ENCODE data around the gene DIAPH2. TPM values are rescaled to one million over a fixed set of nuclear protein-coding genes. Genes with fewer than 3 reads are reported as not detected.

The DIAPH2 gene
- polyA plus RNA-seq, 1 experiment = 3.1 TPM

DNA sequence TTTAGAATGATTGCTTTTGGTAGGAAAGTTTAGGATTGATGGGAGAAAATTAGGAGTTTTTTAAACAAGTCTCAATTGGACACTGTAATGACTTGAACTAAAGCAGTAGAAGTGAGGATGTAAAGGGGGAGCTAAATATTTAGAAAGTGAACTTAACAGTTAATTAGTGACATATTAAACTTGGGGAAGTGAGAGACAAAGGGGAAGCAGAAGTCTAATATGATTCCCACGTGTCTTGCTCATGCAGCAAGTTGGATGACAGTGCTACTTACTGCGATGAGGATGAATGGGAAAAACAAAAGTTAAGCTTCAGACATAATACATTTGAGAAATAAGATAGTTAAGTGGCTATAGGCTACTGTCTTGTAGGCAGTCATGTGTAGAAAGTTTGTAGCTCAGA lies 309.5 kb downstream of the DIAPH2 start:
- POLR2A ChIA-PET = no interaction called here
- Histone ChIP-seq H3K36me3 (ENCODE audit: control insufficient read depth, insufficient read depth, low read length) (no peaks in the 10 kb centered on the region), H3K4me3 (ENCODE audit: low read depth, low read length) (no peak overlapping the region), H3K27me3 (ENCODE audit: control insufficient read depth, insufficient read depth, low read length) (no peaks in the 10 kb centered on the region)
- CTCF ChIA-PET = no interaction called here
- no peak for TF ChIP-seq CTCF (IDR thresholded peaks at IDR 0.05; ENCODE audit: insufficient read depth, low read depth, low read length)
- DNase-seq (ENCODE audit: low read depth) = no peak

DNA sequence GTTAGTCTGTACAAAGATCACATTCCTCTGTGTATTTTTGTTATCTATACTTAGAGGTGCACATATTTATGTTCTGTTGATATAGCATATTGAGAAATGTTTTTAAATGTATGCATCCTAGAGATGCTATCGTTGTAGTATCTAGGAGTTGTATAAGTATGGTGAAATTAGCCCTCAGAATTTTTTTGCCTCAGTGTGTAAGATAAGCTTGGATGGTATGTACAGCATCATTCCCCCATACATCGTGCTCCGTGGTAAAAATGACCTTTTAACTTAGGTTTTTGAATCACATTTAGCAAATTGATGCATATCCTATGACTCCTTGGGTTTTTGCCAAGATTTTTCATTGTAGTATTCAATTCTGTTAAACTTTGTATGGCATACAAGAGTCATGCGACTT lies 312.6 kb downstream of the DIAPH2 start:
- CTCF ChIA-PET = no interaction called here
- no peak for DNase-seq (ENCODE audit: low read depth)
- no peak for TF ChIP-seq CTCF (IDR thresholded peaks at IDR 0.05; ENCODE audit: insufficient read depth, low read depth, low read length)
- POLR2A ChIA-PET = no interaction called here
- H3K27me3 ChIP-seq (ENCODE audit: control insufficient read depth, insufficient read depth, low read length) = no peaks in the 10 kb centered on the region
- no peak overlapping the region for H3K4me3 ChIP-seq (ENCODE audit: low read depth, low read length)
- H3K36me3 ChIP-seq (ENCODE audit: control insufficient read depth, insufficient read depth, low read length) = no peaks in the 10 kb centered on the region

DNA sequence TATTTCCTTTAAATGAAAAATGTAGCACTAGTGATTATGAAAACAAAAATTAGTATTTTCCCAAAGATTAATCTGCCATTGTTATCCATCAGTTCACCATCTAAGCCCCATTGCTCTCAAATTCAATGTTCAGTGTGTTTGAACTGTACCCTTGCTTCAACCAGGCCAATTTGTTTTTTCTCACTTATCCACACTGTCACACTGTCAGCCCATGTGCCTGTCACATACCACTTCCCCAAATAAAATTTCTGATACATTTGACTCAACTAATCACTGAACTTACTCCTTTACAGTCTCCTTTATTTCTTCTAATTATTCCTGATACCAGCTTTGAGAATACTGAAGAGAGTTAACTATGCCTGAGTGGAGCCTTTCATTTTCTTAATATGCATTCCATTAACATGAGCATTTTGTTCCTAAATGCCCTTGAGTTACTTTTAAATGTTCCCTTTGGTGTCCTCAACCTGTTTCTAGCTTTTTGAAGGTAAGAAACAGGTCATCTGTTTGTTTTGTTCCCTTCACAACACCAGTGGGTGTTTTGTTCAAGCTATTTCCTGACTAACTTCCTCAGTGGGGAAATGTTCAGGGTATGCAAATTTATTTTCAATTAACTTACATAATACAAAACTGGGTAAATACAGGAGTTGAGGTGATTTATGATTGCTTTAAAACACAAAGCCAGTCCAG lies 316.2 kb downstream of the DIAPH2 start:
- H3K27me3 ChIP-seq (ENCODE audit: control insufficient read depth, insufficient read depth, low read length) = no peaks in the 10 kb centered on the region
- ChIA-PET POLR2A (no interaction called here), CTCF (no interaction called here)
- TF ChIP-seq CTCF (IDR thresholded peaks at IDR 0.05; ENCODE audit: insufficient read depth, low read depth, low read length) = no peak
- DNase-seq (ENCODE audit: low read depth) = no peak
- H3K4me3 ChIP-seq (ENCODE audit: low read depth, low read length) = no peak overlapping the region
- no peaks in the 10 kb centered on the region for H3K36me3 ChIP-seq (ENCODE audit: control insufficient read depth, insufficient read depth, low read length)

- H3K36me3 ChIP-seq (ENCODE audit: control insufficient read depth, insufficient read depth, low read length) = no peaks in the 10 kb centered on the region
- no peak for TF ChIP-seq CTCF (IDR thresholded peaks at IDR 0.05; ENCODE audit: insufficient read depth, low read depth, low read length)
- H3K4me3 ChIP-seq (ENCODE audit: low read depth, low read length) = no peak overlapping the region
- H3K27me3 ChIP-seq (ENCODE audit: control insufficient read depth, insufficient read depth, low read length) = no peaks in the 10 kb centered on the region
- POLR2A ChIA-PET = no interaction called here
- CTCF ChIA-PET = no interaction called here
- DNase-seq (ENCODE audit: low read depth) = no peak
These were observed 321.5 kb downstream of the DIAPH2 start for GRCh38 chrX:97006167-97006566.

DNA sequence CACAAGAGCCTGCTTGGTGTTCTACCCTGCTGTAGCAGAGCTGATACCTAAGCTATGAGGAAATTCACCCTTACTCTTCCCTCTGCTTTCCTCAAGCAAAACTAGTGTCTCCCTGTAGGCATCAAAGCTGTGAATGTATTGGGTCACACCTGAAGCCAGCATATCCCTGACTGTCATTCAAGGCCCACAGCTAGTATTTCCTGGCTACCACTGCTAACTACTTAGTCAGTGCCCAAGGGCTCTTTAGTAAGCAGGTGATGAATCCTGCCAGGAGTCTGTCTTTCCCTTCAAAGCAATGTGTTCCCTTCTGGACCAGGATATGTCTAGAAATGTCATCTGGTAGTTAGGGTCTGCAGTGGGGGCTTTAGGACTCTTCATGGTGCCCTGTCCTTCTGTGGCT lies 324.7 kb downstream of the DIAPH2 start:
- TF ChIP-seq CTCF (IDR thresholded peaks at IDR 0.05; ENCODE audit: insufficient read depth, low read depth, low read length) = no peak
- DNase-seq (ENCODE audit: low read depth) = no peak
- CTCF ChIA-PET = no interaction called here
- Histone ChIP-seq H3K27me3 (ENCODE audit: control insufficient read depth, insufficient read depth, low read length) (no peaks in the 10 kb centered on the region), H3K36me3 (ENCODE audit: control insufficient read depth, insufficient read depth, low read length) (no peaks in the 10 kb centered on the region), H3K4me3 (ENCODE audit: low read depth, low read length) (no peak overlapping the region)
- POLR2A ChIA-PET = no interaction called here
